ENCODE data around the gene DAW1.

Gene DAW1

DNA sequence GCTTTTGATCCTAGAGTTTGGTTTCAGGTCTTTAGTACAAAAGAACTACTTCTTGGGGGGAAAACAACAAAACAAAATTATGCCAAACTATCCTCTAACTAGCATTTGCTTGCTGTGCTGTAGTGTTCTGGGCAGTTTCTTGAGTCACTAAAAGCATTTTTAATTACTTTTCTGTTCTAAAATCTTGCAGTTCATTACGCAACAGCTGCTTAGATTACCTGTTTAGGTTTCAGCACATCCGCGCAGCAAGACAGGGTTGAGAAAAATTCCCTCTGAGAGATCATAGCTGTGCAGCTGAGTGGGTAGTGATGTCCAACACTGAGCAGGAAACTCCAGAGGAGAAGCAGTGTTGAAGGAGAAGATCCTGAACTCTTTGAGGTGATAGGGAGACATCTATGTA is 9.0 kb downstream of the DAW1 start:
- no peak overlapping the region for H3K27ac ChIP-seq (ENCODE audit: low read depth, low read length)
- no peak overlapping the region for H3K9ac ChIP-seq (ENCODE audit: low read length)
- peaks cover 3% of the 10 kb centered on the region; the same call in 1 of the 2 replicates for H3K4me1 ChIP-seq (ENCODE audit: control insufficient read depth, insufficient read depth, low read length)
- no peak overlapping the region for H3K4me3 ChIP-seq (ENCODE audit: low read depth, low read length)
- H3K9me3 ChIP-seq (ENCODE audit: control insufficient read depth, insufficient read depth, low read depth, low read length) = no peaks in the 10 kb centered on the region
- no peaks in the 10 kb centered on the region for H3K36me3 ChIP-seq (ENCODE audit: control insufficient read depth, insufficient read depth, low read length)
- H3K27me3 ChIP-seq (ENCODE audit: control insufficient read depth, insufficient read depth, low read length) = no peaks in the 10 kb centered on the region

DNA sequence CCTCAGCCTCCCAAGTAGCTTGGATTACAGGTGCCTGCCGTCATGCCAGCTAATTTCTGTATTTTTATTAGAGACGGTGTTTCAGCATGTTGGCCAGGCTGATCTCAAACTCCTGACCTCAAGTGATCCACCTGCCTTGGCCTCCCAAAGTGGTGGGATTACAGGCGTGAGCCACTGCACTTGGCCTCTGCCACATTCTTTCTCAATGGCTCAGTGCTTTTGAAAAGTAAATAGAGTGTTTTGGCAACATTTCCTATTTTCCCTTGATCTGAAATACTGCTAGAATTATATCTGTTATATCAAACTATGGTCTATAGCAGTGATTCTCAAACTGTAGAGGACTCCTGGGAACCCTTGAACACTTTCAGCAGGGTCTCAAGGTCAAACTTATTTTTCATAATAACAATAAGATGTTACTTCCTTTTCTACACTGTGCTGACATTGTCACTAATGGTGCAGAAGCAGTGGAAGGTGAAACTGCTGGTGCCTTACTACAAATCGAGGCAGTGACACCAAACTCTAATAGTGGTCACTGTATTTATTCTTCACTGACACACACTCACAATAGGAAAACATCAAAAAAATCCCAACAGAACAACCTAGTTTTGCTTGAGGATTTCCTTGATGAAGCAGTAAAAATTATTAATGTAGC is 10.6 kb downstream of the DAW1 start:
- Histone ChIP-seq H3K27ac (ENCODE audit: low read depth, low read length) (no peak overlapping the region), H3K36me3 (ENCODE audit: control insufficient read depth, insufficient read depth, low read length) (no peaks in the 10 kb centered on the region), H3K27me3 (ENCODE audit: control insufficient read depth, insufficient read depth, low read length) (no peaks in the 10 kb centered on the region), H3K4me3 (ENCODE audit: low read depth, low read length) (no peak overlapping the region), H3K9me3 (ENCODE audit: control insufficient read depth, insufficient read depth, low read depth, low read length) (no peaks in the 10 kb centered on the region), H3K4me1 (ENCODE audit: control insufficient read depth, insufficient read depth, low read length) (peaks cover 3% of the 10 kb centered on the region; the same call in 1 of the 2 replicates), H3K9ac (ENCODE audit: low read length) (no peak overlapping the region)

DNA sequence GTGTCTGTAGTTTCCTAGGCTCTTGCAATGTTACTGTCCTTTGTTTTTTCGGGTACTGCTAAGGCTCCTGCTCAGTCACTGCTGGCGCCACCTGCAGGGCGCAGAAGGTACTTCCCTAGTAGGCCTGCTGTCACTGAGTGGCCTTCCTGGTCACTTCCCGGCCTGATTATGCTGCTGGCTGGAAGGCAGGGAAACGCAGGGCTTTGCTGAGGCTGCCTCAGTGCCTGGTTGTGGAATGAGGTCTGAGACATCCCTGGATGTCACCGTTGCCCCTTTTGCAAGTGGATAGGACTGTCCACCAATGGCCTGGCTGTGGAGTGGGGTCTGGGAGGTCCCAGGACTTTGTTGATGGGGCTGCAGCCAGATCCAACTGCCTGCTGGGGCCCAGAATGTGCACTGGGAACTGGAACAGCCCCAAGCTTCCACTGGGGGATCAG is 13.1 kb downstream of the DAW1 start:
- Histone ChIP-seq H3K27ac (ENCODE audit: low read depth, low read length) (no peak overlapping the region), H3K4me1 (ENCODE audit: control insufficient read depth, insufficient read depth, low read length) (peaks cover 3% of the 10 kb centered on the region; the same call in 1 of the 2 replicates), H3K9ac (ENCODE audit: low read length) (no peak overlapping the region), H3K9me3 (ENCODE audit: control insufficient read depth, insufficient read depth, low read depth, low read length) (no peaks in the 10 kb centered on the region), H3K4me3 (ENCODE audit: low read depth, low read length) (no peak overlapping the region), H3K27me3 (ENCODE audit: control insufficient read depth, insufficient read depth, low read length) (no peaks in the 10 kb centered on the region), H3K36me3 (ENCODE audit: control insufficient read depth, insufficient read depth, low read length) (no peaks in the 10 kb centered on the region)

DNA sequence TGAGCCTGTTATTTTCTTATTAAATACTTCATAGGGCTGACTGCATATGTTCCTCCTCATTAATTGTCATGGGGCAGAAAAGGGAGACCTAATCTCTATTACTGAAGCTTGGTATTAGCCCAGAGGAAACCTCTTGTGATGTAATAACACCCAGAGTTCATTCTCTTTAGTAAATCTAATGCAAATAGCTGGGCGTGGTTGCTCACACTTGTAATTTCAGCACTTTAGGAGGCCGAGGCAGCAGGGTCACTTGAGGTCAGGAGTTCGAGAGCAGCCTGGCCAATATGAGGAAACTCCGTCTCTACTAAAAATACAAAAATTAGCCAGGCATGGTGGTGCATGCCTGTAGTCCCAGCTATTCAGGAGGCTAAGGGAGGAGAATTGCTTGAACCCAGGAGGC is 14.7 kb downstream of the DAW1 start:
- H3K27ac ChIP-seq (ENCODE audit: low read depth, low read length) = no peak overlapping the region

DNA sequence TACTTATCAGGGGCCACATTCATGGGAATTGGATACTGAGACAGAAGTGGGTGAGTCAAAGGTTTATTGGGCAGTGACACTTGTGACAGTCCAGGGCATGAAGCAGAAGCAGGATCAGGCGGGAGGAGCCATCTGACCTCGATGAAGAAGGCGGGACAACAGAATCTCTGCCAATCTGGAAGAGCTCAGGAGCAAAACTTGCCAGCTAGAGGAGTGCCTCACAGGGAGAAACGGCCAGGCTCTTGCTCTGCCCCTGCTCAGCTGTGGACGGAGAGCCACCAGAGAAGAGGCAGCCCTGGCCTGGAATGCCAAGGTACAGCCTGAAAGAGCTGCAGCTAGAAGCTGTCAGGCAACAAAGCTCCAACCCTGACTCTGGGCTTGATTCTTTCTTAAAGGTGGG is 16.9 kb downstream of the DAW1 start:
- Histone ChIP-seq H3K27ac (ENCODE audit: low read depth, low read length) (no peak overlapping the region), H3K36me3 (ENCODE audit: control insufficient read depth, insufficient read depth, low read length) (no peaks in the 10 kb centered on the region), H3K9ac (ENCODE audit: low read length) (no peak overlapping the region), H3K9me3 (ENCODE audit: control insufficient read depth, insufficient read depth, low read depth, low read length) (no peaks in the 10 kb centered on the region), H3K27me3 (ENCODE audit: control insufficient read depth, insufficient read depth, low read length) (no peaks in the 10 kb centered on the region), H3K4me1 (ENCODE audit: control insufficient read depth, insufficient read depth, low read length) (peaks cover 3% of the 10 kb centered on the region; the same call in 1 of the 2 replicates), H3K4me3 (ENCODE audit: low read depth, low read length) (no peak overlapping the region)

More for the DNA sequence above, 14.7 kb downstream of the DAW1 start:
- H3K9me3 ChIP-seq (ENCODE audit: control insufficient read depth, insufficient read depth, low read depth, low read length) = no peaks in the 10 kb centered on the region
- H3K4me3 ChIP-seq (ENCODE audit: low read depth, low read length) = no peak overlapping the region
- H3K36me3 ChIP-seq (ENCODE audit: control insufficient read depth, insufficient read depth, low read length) = no peaks in the 10 kb centered on the region
- H3K9ac ChIP-seq (ENCODE audit: low read length) = no peak overlapping the region
- peaks cover 3% of the 10 kb centered on the region; the same call in 1 of the 2 replicates for H3K4me1 ChIP-seq (ENCODE audit: control insufficient read depth, insufficient read depth, low read length)
- H3K27me3 ChIP-seq (ENCODE audit: control insufficient read depth, insufficient read depth, low read length) = no peaks in the 10 kb centered on the region

DNA sequence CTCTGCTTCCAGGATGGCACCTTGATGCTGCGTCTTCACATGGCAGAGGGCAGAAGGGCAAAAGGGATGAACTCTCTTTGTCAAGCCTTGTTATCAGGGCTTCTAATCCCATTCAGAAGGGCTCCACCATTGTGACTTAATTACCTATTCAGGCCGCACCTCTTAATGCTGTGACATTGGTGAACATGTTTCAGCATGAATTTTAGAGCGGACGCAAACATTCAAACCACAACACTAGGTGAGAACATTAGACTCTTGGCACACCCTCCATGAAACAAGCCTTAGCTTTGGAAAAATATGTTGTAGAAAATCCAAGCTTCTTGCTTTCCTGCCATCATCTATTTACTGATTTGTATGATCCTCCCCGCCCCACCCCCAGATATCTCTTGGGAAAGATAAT is 17.9 kb downstream of the DAW1 start:
- Histone ChIP-seq H3K9ac (ENCODE audit: low read length) (no peak overlapping the region), H3K4me3 (ENCODE audit: low read depth, low read length) (no peak overlapping the region), H3K4me1 (ENCODE audit: control insufficient read depth, insufficient read depth, low read length) (peaks cover 3% of the 10 kb centered on the region; the same call in 1 of the 2 replicates), H3K36me3 (ENCODE audit: control insufficient read depth, insufficient read depth, low read length) (no peaks in the 10 kb centered on the region), H3K9me3 (ENCODE audit: control insufficient read depth, insufficient read depth, low read depth, low read length) (no peaks in the 10 kb centered on the region), H3K27me3 (ENCODE audit: control insufficient read depth, insufficient read depth, low read length) (no peaks in the 10 kb centered on the region), H3K27ac (ENCODE audit: low read depth, low read length) (no peak overlapping the region)

DNA sequence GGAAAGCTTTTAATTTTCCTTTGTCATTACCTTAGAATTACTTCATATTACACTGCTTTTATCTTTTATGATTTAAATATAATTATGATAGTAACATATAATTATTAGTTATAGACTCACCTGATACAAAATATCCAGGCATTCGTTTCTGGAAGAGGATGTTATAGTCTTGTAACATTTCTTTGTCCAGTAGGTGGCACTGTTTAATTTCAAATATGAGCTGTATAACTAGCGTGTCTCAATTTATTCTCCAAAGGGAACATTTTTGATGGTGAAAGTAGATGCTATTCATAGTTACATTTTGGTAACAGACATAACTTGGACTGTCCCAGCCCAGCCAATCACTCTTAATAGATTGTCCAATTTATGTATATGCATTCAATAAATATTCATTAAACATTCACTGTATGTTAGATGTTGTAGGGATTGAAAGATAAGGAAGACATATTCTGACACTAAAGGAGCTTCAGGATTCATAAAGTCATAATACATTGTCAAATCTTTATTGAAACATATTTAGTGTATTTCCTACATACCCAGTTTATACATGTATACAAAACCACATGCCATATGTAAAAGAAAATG is 19.2 kb downstream of the DAW1 start:
- Histone ChIP-seq H3K9me3 (ENCODE audit: control insufficient read depth, insufficient read depth, low read depth, low read length) (no peaks in the 10 kb centered on the region), H3K9ac (ENCODE audit: low read length) (no peak overlapping the region), H3K4me3 (ENCODE audit: low read depth, low read length) (no peak overlapping the region), H3K4me1 (ENCODE audit: control insufficient read depth, insufficient read depth, low read length) (no peaks in the 10 kb centered on the region), H3K36me3 (ENCODE audit: control insufficient read depth, insufficient read depth, low read length) (no peaks in the 10 kb centered on the region), H3K27me3 (ENCODE audit: control insufficient read depth, insufficient read depth, low read length) (no peaks in the 10 kb centered on the region), H3K27ac (ENCODE audit: low read depth, low read length) (no peak overlapping the region)

DNA sequence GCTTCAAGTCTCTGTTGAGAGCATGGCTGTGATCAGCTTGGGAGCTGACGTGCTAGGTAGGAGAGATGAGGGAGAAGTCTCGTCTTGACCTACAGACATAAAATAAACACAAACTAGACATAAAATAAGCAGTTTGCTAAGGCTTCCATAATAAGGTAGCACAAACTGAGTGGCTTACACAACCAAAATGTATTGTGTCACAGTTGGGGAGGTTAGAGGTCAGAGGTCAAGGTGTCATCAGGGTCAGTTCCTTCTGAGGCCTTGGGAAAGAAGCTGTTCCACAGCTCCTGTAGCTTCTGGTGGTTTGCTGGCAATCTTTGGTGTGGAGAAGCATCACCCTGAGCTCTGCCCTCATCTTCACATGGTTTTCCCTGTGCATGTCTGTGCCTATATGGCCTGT is 20.2 kb downstream of the DAW1 start:
- no peak overlapping the region for H3K4me3 ChIP-seq (ENCODE audit: low read depth, low read length)
- H3K9me3 ChIP-seq (ENCODE audit: control insufficient read depth, insufficient read depth, low read depth, low read length) = no peaks in the 10 kb centered on the region
- no peaks in the 10 kb centered on the region for H3K36me3 ChIP-seq (ENCODE audit: control insufficient read depth, insufficient read depth, low read length)
- H3K4me1 ChIP-seq (ENCODE audit: control insufficient read depth, insufficient read depth, low read length) = no peaks in the 10 kb centered on the region
- no peak overlapping the region for H3K27ac ChIP-seq (ENCODE audit: low read depth, low read length)
- no peaks in the 10 kb centered on the region for H3K27me3 ChIP-seq (ENCODE audit: control insufficient read depth, insufficient read depth, low read length)
- no peak overlapping the region for H3K9ac ChIP-seq (ENCODE audit: low read length)

DNA sequence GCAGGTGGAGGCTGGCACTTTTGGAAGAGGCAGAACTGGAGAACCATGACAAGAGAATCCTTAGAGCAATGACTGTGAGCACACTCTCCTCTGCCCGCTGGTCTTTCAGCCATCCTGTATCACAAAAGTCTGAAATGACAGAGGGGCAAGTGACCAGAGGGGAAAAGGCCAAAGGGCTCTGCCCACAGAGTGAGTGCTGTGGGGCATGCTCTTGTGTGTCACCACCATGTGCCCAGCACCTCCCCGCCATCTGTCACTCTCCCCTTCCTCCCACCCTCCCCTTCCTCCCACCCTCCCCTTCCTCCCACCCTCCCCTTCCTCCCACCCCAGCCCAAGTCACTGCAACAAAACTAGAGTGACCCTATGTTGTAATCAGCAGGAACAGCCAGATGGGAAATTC is 31.9 kb downstream of the DAW1 start:
- no peak overlapping the region for H3K27ac ChIP-seq (ENCODE audit: low read depth, low read length)
- no peaks in the 10 kb centered on the region for H3K36me3 ChIP-seq (ENCODE audit: control insufficient read depth, insufficient read depth, low read length)

DNA sequence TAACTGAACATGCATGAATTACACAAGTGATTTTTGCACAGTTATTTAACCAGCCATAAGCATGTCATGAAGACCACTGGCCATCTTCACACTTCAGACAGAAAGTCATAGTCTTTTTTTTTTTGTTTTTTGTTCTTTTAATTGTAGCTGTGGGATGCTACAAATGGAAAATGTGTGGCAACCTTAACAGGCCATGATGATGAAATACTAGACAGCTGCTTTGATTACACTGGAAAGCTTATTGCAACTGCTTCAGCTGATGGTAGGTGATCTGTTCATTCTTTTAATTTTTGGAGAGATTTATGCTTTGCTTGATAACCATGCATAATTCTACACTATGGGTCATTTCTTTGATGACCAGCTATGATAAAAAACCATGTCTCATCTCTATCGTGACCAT is 35.6 kb downstream of the DAW1 start:
- H3K9ac ChIP-seq (ENCODE audit: low read length) = no peak overlapping the region
- no peaks in the 10 kb centered on the region for H3K36me3 ChIP-seq (ENCODE audit: control insufficient read depth, insufficient read depth, low read length)
- no peak overlapping the region for H3K4me3 ChIP-seq (ENCODE audit: low read depth, low read length)
- no peaks in the 10 kb centered on the region for H3K4me1 ChIP-seq (ENCODE audit: control insufficient read depth, insufficient read depth, low read length)
- H3K27ac ChIP-seq (ENCODE audit: low read depth, low read length) = no peak overlapping the region
- no peaks in the 10 kb centered on the region for H3K9me3 ChIP-seq (ENCODE audit: control insufficient read depth, insufficient read depth, low read depth, low read length)
- H3K27me3 ChIP-seq (ENCODE audit: control insufficient read depth, insufficient read depth, low read length) = no peaks in the 10 kb centered on the region

More for the DNA sequence above, 31.9 kb downstream of the DAW1 start:
- Histone ChIP-seq H3K4me3 (ENCODE audit: low read depth, low read length) (no peak overlapping the region), H3K27me3 (ENCODE audit: control insufficient read depth, insufficient read depth, low read length) (no peaks in the 10 kb centered on the region), H3K9me3 (ENCODE audit: control insufficient read depth, insufficient read depth, low read depth, low read length) (no peaks in the 10 kb centered on the region), H3K9ac (ENCODE audit: low read length) (no peak overlapping the region), H3K4me1 (ENCODE audit: control insufficient read depth, insufficient read depth, low read length) (no peaks in the 10 kb centered on the region)

DNA sequence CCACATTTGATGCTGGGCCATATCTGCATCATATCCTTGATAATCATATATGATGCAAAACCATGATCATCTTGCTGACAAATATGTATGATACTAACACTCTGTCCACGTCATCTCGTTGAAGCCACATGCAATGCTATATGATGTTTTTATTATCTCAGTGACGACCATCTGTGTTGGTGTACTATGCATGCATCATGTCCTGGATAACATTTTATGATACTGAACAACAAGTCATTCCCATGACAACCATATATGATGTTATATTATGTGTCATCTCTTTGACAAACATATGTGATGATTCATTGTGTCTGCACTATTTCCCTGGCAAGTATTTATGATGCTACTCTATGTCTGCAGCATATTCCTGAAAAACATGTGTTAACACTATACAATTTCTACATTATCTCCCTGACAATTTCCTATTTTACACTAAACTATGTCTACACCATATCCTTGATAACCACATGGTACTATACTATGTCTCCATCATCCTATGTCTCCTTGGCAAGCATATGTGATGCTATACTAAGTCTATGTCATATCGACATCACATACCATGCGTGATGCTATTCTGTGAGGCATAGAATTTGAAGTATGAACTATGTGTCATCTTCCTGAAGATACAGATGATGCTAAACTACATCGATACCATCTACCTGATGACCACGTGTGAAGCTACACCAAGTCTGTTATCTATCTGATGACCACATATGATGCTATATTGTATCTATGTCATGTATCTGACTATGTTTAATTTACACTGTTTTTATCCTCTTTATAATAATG is 37.0 kb downstream of the DAW1 start:
- Histone ChIP-seq H3K9ac (ENCODE audit: low read length) (no peak overlapping the region), H3K9me3 (ENCODE audit: control insufficient read depth, insufficient read depth, low read depth, low read length) (no peaks in the 10 kb centered on the region), H3K4me3 (ENCODE audit: low read depth, low read length) (no peak overlapping the region), H3K27ac (ENCODE audit: low read depth, low read length) (no peak overlapping the region), H3K4me1 (ENCODE audit: control insufficient read depth, insufficient read depth, low read length) (no peaks in the 10 kb centered on the region), H3K27me3 (ENCODE audit: control insufficient read depth, insufficient read depth, low read length) (no peaks in the 10 kb centered on the region), H3K36me3 (ENCODE audit: control insufficient read depth, insufficient read depth, low read length) (no peaks in the 10 kb centered on the region)

Measured in HUES6 (cell line).